HG03280 (cell line): ENCODE data around the gene PANK1.

Source experiments
- ATAC-seq: cut with Tn5 transposase; IDR thresholded peaks from one replicate; pipeline ENCODE4 v1.9.1; 2021; ENCODE audit warnings: mild to moderate bottlenecking, moderate library complexity; ENCODE audit not compliant: unreplicated experiment

Gene PANK1

DNA sequence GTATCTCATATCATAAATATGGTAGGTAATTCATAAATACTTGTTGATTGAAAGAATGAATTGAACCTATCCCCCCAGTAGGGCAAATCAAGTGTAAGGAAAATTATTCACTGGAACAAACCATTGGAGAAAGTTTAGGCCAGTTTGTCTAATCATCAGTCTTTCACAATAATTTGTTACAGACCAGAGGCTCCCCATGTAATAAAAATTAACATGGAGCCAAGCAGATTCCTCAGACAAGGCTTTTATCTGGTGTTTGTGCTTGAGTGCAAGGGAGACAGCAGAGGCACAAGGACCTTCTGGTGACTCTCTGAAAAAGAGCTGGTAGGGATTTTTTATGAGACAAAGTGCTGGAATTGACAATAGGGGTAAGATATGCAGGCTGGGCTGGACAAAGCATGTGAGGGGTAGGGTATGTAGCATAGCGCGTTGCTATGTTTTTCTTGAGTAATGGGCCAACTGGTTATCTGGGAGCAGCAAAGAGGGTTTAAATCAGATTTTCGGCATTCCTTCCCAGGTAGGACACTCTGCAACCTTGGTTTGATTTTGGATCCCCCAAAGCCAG, 7.8 kb upstream of the PANK1 start:
- no peak for ATAC-seq

DNA sequence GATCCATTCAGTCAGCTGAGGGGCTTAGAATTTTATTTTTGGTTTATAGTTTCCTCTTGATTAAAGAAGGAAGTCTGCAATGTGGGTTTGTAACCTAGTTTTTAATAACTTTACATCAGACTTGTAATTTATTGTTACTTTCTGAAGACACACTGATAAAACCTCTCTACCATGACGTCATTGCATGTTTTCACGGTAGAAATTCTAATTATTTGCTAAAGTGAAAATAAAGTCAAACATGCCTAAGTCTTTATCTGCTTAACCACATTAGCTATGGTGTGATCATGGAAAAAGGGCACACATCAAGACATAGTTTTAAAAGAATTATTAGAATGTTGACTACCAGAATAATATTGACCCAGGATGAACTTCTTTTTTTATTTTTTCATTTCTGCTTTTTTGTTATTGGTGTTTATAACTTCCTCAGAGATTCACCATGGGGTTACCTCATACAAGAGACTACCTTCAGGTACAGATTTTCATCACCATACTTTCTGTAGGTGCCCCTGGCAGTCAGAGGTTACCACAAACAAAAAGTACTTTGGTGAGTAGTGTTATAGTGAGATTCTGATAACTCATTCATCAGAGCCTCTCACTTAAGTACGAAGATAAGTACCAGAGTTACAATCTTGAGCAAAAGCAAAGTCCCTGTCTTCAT, 7.0 kb upstream of the PANK1 start:
- peak; percentile 47 for ATAC-seq

DNA sequence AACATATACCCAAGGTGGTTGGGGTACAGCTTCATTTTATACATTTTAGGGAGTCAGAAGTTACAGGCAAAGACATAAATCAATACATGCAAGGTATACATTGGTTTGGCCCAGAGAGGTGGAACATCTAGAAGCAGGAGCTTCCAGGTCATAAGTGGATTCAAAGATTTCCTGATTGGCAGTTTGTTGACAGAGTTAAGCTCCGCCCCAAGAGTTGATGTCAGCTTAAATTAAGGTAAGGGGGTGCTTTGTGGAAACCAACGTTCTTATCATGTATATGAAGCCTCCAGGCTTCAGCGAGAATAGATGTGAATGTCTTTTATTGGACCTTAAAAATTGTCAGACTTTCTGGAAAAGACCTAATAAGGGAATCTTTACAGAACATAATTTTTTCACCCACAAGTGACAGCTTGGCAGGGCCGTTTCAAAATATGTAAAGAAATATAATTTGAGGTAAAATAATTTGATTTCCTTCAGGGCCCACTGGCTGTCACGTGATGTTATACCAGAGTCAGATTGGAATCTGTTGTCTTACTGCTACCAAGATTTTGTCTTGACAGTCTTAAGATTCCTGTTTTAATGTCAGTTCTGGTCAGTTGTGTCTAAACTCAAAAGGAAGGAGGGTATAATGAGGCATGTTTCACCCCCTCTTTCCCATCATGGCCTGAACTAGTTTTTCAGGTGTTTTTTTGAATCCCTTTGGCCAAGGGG, 6.3 kb upstream of the PANK1 start:
- ATAC-seq: no peak

DNA sequence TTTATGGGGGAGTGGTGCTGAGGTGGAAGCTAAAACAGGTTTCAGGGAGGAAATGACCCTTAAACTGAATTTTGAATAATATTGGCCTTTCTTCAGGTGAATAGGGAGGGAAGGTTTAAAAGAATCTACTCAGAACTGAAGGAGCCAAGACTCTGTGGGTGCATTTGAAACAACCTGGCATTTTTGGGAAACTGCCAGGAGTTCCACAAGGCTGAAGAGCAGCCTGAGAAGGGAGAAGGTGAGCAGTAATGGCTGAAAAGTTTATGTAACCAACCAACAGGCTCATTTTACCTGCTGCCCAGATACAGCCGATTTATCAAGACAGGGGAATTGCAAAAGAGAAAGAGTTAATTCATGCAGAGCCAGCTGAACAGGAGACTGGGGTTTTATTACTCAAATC, 4.0 kb upstream of the PANK1 start:
- no peak for ATAC-seq

DNA sequence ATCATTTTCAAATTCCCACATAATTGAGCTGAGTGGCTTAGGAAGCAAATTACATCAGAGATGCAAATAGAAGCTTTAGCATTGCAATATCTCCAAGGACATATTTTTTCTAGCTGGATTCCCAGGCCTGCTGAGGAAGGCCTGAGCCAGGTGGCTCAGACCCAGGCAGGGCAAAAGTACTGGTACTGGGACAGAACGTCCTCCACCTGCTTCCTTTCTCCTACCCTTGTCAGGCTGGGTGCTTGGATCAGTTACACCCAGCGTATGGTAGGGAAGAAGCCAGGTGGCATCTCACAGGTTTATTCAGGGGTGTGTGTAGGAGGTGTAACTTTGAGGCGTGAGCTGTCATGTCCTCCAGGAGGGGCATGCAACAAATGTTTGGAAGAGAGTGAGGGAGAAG, 3.0 kb upstream of the PANK1 start:
- ATAC-seq: no peak

DNA sequence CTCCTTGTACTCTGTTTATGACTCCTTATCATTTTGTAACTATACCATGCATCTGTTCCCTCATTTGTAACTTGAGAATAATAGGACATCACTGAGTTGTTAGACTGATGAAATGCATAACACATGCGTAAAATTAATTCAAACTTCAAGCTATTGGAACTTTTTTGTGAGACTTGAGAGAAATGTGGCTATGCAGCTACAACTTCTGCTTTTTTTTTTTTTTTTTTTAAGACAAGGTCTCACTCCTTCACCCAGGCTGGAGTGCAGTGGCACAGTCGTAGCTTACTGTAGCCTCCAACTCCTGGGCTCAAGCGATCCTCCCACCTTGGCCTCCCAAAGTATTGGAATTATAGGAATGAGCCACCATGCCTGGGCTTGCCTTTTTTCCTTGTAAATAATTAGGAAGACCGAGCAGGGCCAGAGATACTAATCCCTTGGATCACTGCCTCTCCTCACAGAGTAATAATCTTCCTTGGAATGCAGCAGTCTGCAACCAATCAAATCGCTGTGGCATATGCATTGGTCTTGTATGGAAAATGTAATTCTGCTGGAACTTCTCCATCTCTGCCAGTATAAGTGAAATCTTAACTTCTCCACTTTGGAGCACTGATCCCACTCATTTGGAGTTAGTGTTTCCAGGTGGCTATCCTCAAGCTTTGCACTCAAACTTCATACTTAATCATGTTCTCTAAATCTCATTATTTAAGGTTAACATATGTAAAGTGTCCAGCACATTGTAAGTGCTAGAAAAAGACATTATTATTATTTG, 2.0 kb upstream of the PANK1 start:
- ATAC-seq: no peak

DNA sequence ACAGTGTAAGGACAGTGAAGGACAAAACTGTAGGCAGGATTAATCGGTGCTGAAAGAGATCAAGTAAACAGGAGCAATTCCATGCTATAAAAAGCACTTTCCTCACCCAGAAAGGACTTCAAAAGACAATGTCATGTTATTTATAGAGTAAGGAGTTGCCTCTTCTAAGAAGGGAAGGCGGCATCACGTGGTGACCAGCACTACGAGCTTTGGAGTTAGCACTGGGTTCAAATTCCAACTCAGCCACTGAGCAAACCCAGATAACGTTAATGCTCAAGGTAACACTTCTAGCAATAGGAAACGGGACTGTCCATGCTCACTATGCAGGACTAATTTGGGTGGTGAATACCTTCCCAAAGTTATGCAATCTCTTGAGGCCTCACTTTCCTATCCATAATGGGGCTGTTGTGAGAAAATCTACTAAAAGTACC, 715 bp upstream of the PANK1 start:
- ATAC-seq: no peak

DNA sequence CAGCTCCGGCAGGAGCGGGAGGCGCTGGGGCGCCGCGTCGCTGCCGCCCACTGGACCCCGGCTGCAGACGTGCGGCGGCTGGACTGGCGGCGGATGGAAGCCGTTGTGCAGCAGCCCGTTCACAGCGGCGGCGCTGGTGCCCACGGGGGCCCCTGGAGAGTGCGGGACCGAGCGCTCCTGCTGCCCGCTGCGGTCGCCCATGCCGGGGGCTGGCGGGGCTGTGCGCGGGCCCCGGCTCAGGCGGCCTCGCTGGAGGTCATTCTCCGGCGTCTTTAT, 413 bp downstream of the PANK1 start:
- peak; percentile 37 for ATAC-seq

DNA sequence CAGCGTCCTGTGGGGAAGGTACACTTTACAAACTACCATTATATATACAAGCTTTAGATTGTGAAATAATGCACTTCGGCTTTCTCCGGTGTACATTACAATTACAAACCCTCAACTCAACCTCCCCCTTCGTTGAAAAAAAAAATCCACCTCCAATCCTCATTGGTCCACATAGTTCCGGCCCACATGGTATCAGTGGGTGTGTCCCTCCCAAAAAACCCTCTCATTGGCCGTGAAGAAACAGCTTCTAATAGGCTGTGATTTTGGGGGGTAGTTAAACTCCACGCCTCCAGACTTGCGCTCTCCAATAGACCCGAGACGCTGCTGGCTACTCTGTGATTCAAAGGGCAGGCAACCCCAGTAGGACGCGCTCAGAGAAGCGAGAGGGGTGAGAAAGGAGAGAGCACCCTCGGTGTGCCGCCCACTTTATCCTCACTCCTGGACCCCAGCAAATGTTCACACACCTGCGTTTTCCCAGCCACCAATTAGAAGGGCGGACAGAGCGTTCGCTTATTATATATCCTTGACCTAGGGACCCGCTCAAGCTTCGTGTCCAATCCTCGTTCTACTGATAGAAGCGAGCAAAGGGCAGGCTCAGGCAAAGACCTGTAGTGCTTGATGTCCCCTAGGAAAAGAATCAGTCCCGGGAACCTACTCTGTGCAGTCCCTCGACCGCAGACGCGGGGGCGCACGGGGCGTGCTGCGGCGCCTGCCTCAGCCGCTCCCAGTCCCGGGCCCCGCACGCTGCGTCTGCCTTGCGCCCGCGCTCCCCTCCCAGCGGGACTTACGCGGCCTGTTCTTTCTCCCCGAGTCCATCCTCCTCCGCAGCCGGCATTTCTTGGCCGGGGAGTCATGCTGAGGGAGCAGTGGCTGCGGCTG, 991 bp downstream of the PANK1 start:
- peak; percentile 86 for ATAC-seq

DNA sequence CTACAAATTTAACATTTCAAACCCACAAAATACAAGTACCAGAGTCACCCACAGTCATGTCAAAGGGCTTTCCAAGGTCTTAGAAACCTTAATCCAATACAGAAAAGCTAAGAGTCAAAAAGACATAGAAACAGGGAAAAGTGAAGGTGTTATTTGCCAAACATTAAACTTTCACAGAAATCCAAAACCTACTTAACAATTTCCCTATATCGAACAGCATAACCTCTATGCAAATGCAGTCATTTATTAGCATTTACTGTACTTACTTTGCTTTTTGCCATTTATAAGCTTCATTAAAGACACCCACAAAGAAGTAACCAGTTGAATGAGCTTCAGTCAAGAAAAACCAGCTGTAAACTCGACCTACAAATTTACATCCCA, 1.6 kb downstream of the PANK1 start:
- no peak for ATAC-seq

DNA sequence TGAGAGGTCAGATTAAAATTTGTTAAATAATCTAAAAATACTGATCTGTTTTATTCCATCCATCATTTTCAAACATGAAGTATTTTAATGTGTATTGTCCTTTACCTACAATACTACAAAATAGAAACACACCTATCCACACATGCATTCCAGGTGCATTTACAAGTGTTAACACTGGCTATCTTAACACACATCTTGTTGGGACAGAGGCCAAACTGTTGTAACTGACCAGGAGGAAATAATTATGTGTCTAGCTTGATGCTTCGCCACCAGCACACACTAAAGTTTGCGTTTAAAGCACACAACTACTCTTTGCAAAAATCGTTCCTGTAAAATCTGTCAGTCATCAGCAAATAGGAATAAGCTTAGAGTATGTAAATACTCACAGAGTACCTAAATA, 2.8 kb downstream of the PANK1 start:
- no peak for ATAC-seq

DNA sequence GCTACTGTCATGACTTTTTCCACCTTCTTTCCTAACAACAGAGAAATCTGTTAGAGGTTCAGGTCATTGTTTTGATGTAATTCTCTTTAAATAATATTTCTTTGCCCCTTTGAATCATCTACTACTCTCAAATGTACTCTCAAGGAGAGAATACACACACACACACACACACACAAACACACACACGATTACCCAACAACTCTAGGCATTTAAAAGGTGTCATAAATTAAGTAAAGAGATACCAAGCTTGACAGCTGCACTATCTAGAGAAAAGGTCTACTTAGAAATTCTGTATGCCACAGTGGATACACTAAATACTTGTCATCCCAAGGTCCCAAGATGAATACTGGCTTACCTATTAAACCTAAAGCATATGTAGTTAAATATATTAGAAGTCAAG, 4.8 kb downstream of the PANK1 start:
- ATAC-seq: no peak

DNA sequence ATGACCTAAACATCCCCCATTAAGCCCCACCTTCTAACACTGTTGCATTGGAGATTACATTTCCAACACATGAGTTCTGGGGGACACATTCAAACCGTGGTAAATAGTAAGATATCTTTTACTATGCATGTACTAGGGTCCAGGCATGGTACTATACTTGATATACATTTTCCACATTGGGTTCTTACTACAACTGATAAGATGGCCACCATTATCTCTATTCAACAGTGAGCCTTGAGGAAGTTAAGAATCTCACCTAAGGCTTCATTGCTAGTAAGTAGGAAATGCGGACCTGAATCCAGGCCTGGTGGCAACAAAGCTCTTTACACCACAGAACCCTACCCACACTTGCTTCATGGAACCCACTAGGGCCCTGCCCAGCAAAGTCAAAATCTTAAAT, 5.7 kb downstream of the PANK1 start:
- no peak for ATAC-seq

DNA sequence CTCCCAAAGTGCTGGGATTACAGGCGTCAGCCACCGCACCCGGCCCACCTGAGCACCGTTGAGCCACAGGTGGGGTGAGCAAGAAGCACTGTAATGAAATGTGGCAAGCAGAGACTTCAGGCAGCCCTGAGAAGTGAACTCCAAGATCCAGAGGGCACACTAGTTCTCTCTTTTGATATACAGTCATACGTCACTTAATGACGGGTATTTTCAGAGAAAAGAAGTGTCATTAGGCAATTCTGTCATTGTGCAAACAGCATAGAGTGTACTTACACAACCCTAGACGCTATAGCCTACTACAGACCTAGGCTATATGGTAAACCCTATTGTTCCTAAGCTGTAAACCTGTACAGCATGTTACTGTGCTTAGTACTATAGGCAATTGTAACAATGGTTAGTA, 7.9 kb downstream of the PANK1 start:
- ATAC-seq: no peak

DNA sequence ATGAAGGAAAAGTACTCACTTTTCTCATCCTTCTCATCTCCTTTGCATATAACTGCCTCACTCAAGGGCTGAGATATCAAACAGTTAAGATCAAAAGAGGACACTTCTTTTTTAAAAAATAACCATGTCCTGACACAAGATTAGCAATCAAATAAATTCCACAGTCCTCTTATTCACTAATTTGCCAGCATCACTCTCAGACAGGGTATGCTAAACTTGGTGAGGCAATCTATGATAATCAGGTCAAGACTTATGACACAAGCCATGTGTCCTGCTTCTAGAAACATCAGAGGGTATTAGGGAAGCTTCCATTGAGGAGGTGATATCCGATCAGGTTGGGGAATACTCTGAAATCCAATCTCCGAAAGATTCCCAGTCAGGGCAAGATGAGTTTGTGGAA, 10.4 kb downstream of the PANK1 start:
- no peak for ATAC-seq

DNA sequence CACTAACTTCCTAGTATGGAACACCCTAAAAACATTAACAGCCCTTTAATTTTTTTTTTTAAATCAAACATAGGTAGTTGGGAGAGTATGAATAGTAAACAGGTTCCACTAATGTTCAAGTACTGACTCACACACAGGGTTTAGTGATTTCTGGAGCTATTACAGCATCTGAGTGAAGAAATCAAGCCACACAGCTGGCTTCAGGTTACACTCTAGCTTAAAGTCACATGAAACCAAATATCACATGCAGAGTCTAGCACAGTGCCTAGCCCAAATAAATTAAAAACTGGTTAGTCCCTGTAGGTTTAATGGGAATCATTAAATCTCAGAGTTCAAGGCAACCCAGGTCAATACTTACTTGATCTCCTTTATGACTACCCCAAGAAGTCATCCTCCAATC, 11.6 kb downstream of the PANK1 start:
- no peak for ATAC-seq

DNA sequence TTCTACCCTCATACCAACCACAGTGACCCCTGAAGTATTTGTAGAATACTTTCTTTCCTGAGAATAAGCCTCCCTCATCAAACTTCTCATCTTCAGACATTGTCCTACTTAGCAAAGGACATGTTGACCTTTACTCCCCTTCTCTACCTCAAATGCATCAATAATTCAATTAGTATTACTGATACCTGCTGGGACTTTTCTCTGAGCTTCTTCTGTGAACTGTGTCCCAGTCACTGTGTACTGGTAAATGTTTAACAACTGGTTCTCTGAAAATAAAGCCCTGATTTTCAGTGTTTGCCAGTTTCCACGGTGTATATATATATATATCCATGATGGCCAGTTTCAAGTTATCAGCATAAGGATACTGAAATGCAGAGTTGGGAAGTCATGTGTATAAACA, 12.2 kb downstream of the PANK1 start:
- no peak for ATAC-seq

DNA sequence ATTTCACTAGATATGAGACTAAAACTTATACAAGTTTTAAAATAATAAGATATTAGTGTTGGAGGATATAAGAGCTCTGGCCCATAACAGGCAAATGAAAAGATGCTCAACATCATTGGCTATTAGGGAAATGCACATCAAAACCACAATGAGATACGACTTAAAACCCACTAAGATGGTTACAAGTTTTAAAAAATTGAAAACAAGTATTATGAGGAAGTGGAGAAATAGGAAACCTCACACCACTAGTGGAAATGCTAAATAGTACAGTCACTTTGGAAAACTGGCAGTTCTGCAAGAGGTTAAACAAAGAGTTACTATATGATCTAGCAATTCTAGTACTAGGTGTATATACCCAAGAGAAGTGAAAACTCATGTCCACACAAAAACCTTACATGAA, 17.2 kb downstream of the PANK1 start:
- ATAC-seq: no peak

DNA sequence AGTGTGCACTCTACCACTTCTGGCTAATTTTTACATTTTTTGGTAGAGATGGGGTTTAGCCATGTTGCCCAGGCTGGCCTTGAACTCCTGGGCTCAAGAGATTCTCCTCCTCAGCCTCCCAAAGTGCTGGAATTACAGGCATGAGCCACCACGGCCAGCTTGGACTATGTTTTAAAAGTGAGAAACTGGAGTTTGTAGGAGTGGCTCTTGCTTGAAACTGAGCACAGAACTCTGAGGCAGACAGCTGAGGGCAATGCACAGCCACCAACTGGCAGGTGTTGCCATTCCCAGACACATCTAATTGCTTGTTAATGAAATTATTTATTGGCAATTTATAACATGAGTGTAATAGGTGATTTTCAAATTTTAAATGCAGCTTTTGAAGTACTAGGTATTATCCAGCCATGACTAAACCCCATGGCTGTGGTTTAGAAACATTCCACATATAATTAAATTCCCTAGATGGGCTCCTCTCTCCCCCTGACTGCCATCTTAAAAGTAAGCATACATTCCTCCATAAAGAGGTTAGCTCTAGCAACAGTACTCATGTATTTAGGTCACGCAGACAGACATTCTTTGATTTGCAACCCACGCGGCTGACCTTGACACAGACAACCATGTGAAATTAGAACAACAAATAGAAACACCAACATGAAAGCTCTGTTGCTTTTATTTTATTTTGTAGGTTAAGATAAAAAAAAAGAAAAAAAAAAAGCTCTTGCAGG, 19.8 kb downstream of the PANK1 start:
- ATAC-seq: no peak

DNA sequence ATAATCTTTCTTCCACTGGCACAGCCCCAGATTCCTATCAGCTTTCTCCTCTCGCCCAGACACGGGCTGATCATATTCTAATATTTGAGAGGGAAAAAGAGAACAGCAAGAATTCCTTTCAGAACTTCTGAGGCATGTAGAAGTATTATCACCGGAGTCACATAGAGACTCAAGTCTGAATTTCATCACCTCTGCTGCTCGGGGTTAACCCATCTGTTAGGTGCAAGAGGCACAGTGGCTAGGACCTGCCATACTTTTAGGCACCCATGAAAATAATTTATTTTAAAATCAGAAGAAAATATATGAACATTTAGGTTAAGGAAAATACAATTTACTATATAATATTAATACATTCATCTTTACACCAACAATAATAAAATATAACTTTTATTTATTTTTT, 21.0 kb downstream of the PANK1 start:
- no peak for ATAC-seq
